HG03060 (cell line): Measurements from ENCODE around the gene TBC1D7.

Experiments used
- ATAC-seq: cut with Tn5 transposase; IDR thresholded peaks from one replicate; pipeline ENCODE4 v1.9.1; 2021; ENCODE audit warnings: low read depth, moderate number of reproducible peaks; ENCODE audit not compliant: unreplicated experiment

TBC1D7 gene

DNA sequence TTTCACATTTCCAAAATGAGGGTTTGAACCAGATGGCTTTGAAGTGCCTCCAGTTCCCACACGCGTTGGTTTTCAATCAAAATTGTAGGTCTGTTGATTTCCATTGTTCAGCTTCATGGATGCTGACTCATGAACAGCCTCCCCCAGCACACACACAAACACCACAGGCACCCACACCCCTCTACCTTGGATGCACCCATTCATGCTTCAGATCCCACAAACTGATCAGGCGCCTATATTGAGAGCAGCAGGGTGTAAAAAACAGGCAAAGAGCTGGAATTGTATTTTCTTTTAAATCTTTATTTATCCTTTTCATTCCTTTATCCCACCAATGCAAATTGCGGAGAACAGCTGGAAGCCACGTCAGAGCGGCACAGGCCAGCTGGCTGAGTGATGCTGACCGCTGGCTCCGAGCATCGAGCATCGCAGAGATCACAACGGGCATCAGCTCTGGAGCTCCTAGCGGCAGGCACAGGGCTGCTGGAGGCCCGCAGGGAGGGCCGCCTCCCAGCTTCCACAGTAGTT is 29.3 kb upstream of the TBC1D7 start:
- no peak for ATAC-seq

DNA sequence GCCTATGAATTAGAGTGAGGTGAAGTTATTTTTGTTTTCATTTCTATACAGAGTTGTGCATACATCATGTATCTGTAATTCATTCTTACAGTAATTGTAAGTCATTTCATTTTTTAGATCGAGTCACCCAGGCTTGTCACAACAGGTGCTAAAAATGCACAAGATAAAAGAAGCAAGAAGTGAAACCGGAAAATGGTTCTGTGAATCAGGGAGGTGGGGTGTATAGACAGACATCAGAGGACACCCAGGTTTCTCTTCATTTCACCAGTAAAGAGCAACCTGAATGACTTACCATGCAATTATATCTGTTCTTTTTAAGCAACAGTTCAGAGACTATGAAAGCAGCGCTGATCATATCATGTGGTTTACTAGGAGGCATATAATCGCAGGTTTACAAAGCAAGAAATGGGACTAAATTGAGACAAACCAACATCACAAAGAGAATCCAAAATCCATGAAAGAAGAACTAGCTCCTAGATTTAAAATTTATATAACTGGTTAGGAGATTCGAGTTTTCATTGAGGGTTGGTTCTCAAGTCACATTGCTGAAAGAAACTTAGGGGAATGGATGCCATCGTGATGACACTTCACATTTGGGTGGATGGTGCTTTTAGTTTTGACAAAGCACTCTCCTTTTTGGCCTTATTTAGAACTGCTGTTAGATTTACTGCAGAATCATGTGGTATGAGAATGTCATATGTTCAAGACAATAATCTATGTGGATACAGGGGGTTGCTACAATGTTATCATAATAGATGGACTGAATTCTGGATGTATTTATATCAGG is 27.9 kb upstream of the TBC1D7 start:
- peak; percentile 76 for ATAC-seq

DNA sequence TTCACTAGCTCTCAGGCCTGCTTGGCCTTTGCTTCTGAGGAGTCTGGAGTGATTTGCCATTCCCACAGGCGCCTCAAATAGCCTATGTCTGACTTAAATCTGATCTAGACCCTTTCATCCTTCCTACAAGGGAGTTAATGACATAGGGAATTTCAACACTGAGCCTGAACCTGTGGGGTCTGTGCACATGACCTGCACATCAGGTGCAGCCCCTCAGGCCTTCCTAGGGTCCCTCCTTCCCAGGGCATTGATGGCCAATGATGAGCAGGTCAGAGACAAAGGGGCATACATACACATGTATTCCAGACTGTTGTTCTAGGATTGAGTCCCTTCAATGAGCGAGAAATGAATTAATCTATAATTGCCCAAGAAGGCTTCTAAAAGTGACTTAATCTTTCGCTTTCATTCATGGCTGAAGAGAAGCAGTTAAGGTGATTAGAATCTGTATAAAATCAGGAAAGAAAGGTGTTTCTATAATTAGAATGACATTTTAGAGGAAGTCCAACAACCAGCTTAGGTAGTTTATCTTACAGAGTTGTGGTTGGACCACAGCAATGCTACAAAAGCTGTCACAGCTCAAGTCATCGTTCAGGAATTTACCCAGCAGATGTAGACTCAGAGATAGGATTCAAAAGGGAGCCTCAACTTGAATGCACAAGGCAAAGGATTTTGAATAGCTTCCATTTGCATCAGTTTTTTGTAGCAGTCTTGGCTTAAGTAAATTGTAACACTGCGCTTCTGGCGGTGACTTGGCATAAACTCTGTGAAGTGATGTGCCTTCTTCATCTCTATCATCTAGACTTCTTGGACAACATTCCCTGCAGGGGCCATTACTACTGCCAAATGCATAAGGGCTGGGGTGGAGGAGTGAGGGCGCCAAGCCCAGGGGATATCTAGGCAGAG is 27.0 kb upstream of the TBC1D7 start:
- peak; percentile 28 for ATAC-seq

DNA sequence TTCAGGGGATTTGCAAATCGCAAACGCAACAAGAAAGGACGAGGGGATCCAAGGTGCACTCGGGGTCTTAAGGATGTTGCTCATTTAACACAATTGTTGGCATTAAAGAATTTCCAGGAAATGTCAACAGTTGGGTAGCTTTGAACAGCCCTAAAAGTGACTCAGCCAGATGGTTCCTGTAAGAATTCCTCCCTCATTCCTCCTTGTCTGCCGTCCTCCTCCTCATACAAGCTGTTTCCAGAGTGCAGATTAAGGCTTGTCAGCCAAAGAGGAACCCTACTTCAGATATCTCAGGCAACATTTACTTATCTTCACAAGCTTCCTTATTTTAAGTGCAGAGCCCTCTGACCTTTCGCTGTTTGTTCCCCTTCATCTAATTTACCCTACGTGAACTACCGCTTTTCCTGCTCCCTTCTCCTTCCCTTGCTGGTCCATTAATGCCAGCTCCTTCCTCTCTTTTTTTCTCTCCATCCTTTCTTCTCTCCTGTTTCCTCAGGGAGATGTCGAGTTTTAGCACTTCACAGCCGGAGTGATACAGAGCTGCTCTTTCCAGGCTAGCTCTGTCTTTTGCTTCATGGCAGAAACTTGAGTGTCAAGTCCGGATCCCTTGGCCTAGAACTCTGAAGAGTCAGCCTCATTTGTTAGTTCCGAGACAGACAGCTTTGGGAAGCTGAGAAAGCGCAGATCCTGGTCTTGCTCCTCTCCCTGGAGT is 26.1 kb upstream of the TBC1D7 start:
- ATAC-seq, result no peak

DNA sequence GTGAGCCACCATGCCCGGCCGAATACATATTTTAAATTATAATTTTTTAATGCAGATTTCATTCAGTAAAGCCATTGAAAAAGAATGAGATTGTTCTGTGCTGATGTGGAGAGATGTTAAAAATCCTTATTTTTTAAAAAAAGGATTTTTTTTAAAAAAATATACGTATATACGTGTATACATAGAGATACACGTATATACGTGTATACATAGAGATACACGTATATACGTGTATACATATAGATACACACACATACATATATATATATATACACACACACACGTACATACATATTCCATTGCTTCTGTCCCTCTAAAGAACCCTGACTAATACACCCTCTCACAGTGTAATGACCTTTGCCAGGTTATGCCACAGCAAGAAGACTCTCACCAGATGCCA is 23.8 kb upstream of the TBC1D7 start:
- no peak for ATAC-seq

DNA sequence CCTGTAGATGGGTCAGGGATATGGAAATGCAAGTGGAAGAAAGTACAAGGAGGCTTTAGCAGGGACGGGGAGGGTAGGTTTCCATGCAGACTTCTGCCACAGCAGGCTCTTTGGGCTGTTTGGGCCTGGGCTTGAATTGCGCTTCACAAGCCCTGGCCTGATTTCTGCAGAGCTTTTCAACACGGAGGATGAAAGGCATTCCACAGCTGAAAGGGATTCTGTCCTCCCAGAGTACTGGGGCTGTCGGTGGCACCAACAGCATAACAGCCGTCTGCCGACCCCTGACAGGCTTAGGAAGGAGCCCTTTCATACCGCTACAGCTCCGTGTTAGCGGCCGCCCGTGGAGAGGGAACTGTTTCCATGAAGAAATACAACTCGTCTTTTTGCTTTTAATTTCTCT is 22.9 kb upstream of the TBC1D7 start:
- ATAC-seq, result no peak

DNA sequence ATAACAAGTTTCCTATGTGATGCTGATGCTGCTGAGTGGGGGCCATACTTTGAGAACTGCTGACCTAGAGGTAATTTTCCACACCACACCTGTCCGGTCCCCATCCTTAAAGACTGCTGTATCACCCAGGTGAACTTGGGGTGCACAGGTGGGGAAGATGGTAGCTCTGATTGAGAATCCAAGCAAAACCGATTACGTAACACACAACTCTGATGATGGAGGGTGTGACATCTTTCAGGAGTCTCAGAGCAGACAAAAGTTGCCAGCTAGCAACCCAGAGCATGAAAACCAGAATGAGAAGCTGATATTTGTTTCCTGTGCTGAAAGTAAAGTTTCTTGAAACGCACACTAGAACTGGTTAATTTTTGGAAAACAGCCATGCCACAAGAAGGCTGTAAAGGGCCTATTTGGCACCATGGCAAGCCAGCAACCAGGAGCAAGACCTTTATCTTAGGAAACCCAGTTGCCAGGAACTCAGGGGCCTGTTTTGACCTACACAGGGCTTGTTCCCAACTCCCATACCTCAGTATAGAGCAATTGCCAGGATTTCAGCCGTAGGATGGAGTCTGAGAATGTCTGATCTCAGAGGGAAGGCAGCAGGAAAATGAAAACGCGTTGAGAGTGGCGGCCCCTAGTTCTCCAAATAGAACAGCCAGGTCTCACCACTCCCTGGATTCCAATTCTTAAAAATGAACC is 21.6 kb upstream of the TBC1D7 start:
- no peak for ATAC-seq

DNA sequence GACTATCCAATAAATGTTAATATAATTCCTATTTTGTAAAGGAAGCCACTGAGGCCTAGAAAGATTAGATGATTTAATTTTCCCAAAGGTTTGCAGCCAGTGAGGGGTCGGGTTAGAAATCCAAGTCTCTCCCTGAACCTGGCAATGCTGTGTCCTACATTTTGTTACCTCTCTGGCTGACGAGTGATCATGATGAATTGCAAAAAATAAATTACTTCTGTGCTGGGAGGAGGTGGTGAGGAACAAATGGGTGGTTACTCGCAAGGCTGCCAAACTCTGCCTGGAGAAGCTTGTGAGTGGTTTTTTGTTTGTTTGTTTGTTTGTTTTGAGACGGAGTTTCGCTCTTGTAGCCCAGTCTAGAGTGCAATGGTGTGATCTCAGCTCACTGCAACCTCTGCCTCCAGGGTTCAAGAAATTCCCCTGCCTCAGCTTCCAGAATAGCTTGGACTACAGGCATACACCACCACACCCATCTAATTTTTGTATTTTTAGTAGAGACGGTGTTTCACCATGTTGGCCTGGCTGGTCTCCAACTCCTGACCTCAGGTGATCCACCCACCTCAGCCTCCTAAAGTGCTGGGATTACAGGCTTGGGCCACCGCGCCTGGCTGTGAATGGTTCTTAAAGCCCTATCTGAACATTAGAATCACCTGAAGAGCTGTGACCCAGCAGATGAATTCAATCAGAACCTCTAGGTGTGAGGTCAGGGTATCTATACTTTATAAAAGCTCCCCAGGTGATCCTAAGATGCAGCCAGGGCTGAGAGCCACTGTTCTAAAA is 20.2 kb upstream of the TBC1D7 start:
- ATAC-seq, result no peak

DNA sequence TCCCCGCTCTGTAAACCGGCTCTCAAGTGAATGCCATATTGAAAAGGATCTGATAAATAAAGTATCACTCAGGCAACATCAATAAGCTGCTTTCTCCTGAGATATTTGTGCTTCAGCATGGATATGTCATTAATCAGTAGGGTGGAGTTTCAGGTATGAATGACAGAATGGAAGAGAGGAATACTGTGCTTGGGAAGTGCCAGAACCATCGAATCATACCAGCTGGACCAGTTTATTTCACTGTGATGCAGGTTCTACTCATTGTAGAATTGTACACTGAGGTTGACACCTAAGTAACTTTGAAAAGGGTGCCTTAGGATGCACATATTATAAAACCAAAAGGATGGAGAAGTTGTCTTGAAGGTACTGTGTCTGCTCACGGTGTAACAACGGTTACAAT is 17.9 kb upstream of the TBC1D7 start:
- ATAC-seq, result no peak

DNA sequence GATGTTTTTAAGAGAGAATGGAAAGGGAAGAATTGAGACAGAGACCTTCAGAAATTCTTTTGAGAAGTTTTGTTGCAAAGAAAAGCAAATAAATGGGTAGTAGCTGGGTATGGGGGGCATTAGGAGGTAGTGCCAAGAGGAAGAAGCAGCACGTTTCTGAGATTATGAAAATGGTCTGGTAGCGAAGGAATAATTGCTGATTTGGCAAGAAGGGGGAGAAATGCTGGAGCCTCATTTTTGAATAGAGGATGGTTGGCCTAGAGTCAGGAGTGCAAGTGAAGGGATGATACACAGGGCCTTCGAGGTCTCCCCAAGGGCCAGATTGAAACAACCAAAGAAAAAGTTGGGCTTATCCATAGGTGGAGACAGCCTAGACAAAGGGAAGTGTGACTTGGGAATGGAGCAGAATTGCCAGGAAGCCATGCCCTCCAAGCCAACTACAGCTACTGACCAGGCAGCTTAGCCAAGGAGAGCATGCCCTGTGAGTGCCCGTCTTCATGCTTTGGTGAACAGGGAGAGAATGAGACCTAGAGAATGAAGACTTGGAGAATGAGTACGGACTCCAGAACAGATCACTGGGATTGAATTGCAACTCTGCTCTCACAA is 14.2 kb upstream of the TBC1D7 start:
- no peak for ATAC-seq

DNA sequence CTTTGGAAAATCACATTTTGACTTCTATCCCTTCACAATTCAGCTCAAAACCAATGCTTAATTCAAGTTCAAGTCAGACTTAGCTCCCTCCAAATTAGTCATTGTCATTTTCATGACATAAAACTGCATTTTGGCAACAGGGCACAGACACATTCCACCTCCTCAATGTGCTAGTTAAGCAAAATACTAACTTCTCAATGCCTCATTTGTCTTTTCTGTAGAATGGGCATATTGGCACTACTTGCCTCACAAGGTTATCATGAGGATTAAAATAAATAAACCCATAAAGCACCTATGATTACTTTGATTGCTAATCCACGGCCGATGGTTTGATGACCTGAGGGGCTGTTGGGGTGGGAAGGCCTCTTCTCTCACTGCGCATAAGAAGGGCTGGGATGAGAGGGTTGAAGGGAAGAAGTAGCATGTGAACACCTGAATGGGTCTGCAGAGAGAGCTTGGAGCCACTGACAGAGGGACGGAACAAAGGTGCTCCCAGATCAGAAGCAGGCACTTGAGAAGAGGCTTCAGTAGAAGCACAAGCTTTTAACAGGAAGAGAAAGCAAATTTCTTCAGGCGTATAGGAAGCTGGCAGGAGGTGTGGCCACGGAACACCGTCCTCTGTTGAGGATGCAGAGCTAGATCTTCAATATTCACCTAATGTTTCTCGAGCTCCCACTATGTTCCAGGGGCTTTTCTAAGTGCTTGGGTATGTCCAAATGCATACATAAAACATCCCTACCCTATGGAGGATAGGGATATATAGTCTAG is 11.7 kb upstream of the TBC1D7 start:
- ATAC-seq, result no peak

DNA sequence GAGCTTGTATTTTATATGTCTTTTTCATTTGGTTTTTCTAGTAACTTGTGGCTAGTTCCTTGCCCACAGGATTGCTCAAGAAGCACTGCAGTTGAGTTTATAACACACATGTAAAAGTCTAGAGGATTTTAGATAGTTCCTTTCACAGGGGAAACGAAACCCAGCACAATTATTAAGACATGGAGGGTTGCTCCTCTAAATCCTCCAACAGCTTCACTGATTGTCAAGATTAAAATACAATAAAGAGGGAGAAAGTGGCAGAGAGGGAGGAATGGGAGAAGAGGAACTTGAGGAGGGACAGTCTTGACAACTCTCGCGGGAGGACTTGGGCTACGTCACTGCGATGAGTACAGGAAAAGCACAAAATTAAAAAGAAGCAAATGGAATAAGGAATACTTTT is 9.7 kb upstream of the TBC1D7 start:
- no peak for ATAC-seq

DNA sequence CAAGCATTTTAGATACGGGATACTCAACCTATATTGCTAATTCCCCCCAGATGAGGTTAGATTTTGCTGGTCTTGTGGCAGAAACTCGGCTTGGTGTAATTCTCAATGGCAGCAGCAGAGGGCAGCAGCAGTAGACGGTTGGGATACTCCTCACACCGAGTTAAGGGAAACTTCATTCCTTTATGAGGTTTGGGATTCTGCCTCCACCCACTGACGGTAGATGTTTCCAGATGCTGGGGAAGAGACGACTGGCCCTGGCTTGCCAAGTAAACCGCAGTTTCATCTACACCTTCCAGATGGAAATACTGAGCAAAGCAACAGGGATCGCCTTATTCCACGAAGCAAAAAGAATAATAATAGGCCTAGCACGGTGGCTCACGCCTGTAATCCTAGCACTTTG is 8.2 kb upstream of the TBC1D7 start:
- no peak for ATAC-seq

DNA sequence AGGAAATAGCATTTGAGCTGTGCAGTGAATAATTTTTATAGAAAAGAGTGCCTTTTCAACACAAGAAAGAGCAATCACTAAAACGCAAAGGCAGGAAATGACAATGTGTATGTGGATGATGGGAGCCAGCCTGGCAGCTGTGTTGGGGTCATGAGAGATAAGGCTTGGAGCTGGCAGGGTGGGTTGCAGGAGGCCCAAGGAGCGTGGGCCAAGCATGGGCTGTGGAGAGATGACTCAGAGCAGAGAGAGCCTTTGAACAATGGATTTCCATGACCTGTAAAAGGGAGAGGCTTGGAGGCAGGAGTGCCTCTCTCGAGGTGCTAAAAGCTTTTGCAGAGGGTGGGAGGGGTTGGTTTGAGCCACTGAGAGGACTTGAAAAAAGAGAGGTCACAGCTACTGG is 6.6 kb upstream of the TBC1D7 start:
- no peak for ATAC-seq

DNA sequence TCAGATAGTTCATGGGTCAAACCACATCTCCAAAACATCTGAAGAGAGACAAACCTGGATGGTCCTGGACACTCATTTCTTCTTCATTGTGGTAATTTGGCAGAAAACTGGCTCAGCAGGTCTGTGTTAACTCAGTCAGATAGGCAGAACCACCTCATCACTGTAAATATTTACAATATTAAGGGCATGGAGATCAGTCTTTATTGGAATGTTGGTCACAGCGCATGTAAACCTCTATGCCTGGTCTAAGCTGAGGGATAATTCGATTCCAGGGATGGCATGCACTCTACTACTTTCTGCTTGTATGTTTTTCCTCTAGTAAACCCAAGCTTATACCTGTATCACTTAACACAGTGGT is 4.0 kb upstream of the TBC1D7 start:
- no peak for ATAC-seq

DNA sequence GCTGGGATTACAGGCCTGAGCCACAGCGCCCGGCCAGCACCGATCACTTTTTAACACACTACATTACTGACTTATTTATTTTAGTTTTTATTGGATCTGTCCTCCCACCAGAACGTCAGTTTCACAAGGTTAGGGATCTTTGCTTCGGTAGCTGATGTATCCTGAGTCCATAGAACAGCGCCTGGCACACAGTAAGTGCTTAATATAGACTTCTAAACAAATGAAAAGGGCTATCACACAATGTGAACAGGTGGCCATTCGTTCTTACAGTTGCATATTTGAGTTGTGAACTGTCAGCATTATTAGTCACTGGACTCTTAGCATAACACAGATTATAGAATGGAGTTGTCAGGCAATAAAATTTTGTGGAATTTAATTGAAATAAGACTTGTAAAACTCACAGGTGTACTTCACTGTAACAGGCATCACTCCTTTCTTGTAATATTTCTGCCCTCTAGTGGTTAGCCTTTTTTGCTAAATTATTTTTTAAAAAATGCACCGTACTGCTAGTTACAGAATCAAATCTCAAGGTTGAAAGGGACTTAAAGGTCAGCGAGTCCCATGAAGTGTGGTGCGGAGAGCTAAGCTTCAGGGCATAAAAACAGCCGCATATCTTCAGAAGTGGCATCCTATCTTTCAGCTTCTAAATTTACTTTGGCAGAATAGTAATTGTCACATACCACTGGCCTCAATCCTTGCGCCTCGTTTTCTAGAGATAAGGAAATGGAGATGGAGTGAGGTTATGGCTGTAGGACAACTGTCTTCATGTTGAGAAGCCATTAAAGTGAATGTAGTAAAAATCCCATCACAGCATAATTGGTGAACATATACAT is 3.4 kb upstream of the TBC1D7 start:
- no peak for ATAC-seq

DNA sequence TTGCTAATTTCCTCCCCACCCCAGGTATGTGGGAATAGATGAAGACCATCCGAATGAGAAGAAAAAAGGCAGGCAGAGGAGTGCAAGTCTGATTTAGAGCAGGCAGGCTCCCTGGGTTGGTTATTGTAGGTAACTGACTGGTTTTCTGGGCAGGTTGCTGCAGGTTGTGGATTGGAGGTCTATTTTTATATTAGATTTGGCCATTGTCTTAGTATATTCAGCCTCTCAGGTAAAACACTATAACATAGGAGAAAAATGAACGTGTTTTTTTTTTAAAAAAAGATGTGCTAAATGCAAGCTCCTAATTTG is 492 bp upstream of the TBC1D7 start:
- ATAC-seq, result no peak

DNA sequence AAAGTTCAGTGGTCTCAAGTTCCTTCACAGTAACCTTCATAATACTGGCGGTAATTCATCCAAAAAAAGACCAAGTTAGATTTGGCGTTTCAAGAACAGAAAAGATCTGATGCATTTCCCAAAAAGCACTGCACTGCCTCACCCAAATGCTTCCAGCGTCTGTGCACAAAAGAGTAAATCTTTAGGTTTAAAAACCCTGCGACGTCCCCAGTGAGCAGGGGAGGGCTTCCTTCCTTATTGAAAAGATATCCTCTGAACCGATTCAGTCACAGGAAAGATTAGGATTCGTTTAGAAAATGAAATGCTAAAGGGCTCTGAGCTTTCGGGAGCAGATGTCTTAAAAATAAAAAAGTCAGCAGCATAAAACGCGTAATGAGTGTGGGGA is 654 bp downstream of the TBC1D7 start:
- no peak for ATAC-seq
